AG20443 (cell line): ENCODE data around the gene NAA10.
A peak's percentile ranks its signal among the peaks of the same experiment; 100 is the strongest.

Source experiments
- DNase-seq: peaks from one replicate; pipeline ENCODE4 v3.0.0; 2012; ENCODE audit warnings: low spot score, mixed read lengths

The NAA10 gene

DNA sequence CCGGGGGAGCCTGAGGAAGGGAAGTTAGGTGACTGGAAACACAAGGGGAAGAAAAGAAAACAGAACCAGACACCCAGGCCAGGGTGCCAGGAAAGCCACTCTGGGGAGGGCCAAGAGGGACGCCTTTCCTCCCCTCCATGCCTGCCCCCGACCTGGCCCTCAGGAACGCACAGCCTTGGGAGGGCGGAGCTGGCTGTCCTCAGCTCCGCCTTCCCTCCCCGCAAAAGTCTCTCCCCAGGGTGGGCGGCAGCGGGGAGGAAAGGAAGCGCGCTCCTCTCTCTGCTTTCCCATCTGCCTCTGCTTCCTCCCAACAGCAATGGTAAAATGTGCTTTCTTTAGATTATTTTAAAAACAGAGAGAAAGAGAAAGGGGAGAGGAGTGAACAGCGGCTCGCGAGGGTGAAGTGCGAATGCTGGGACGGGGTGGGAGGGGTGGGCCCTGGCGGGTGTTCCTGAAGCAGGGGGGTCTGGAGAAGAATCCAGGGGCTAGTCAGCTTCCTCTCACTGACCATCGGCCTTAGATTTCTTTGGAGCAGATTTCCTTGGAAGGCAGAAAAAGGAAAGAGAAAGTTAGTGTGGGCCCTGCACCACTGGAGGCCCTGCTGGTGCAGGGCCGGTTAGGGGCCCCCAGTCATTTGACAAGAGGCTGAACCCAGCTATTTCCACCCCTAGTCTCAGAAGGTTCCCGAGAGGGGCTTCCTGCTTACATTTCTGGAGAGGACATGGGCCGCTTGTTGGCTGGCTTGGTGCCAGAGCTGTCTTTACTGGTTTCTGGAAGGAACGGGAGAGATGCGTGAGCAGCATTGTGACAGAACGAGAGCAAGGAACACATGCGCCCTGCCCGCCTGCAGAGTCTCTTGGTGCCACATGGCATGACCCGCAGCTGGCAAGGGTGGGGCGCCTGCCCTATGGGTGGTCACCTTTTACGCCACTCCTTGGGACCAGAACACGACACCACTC is 14.3 kb upstream of the NAA10 start:
- no peak for DNase-seq

GRCh38 chrX:153948002-153948466 is 13.2 kb upstream of the NAA10 start:
- DNase-seq: no peak

DNA sequence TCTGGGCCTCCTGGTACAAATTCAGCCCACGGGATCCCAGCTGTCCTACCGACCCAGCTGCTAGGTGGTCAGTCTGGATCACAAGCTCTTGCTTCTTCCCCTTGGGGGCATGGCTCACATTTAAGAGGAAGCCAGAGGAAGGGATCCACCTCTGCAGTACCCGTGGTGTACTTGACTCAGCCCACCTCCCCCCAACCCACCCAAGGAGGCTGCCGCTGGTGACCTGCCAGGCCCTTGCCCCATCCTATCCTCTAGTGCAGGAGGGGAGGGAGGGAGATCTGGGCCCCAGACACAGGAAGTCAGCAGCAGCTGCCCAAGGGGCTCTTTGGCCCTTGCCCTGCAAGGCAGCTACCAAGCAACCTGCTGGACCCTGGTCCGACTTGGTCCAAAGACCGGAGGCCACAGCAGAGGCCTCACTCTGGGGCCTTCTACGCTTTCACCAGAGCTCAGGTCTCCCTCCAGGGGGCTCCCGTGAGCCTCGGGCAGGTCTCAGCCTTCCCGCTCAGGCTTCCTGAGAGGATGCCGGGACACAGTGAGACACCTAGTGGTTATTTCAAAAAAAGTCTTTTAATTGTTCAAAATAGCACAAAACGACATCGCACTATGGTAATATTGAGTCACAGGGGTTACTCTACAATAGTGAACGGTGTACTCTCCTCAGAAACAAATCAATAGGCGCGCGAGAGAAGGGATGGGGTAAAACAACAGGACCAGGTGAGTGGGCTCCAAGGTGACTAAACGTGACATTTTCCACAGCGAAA is 12.4 kb upstream of the NAA10 start:
- peak; percentile 81 for DNase-seq

- no peak for DNase-seq
Observed at GRCh38 chrX:153945956-153946943, 11.4 kb upstream of the NAA10 start.

DNA sequence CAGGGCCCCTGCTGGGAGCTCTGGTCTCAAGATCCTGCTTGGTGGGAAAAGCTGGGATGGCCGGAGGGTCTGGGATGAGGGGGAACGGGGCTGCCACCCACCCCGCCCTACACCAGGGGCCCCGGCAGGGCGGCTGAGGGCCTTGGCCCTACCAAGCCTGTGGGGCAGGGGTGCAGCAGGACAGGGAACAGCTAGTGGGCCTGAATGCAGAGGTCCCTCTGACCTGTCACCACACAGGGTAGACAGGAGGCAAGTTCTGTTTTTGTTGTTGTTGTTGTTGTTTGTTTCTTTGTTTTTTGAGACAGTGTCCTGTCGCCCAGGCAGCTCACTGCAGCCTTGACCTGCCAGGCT is 9.9 kb upstream of the NAA10 start:
- DNase-seq: no peak

- DNase-seq: no peak
Observed at GRCh38 chrX:153944140-153944799, 9.4 kb upstream of the NAA10 start, which contains the start of gene RENBP. Gene RENBP (minus strand): TSS chrX:153944643. CDS start chrX:153944610, 33 bp downstream.

DNA sequence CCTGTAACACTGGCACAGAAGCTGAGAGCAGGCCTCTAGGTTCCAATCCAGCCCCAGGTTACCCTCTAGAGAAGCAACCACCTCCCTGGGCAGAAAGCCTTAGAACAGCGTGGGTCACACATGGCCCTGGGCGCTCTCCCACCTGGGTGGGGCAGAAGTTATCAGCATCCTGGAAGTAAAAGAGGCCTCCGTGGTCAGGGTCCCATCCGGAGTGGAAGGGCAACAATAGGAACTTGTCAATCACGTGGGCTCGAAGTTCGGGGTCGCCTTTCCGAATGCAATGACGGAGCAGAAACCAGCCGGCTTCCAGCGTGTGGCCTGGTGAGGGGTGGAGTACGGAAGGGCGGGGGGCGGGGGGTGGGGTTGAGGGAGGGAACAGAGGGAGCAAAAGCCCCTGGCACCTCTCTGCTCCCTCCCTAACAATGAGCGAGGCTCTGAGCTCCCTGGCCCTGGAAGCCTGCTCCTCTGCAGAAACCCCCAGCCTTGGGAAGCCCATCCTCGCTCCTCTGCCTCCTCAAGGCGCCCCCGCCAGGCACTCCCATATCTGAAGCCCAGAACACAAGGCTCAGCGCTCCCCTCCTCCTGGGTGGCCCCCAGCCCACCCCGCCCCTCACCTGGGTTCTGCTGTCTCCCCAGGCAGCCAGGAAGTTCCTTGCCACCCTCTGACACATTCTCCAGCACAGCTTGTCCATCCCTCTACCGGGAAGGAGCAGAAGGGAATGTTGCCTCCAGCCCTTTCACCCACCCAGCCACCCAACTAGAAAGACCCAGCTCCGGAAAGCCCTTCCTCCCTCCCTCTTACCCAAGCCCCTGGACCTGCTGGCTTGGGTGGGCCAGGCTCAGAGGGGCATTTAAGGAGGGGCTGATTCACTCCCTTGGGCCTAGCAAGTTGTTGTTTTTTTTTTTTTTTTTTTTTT is 6.8 kb upstream of the NAA10 start:
- DNase-seq: no peak

DNA sequence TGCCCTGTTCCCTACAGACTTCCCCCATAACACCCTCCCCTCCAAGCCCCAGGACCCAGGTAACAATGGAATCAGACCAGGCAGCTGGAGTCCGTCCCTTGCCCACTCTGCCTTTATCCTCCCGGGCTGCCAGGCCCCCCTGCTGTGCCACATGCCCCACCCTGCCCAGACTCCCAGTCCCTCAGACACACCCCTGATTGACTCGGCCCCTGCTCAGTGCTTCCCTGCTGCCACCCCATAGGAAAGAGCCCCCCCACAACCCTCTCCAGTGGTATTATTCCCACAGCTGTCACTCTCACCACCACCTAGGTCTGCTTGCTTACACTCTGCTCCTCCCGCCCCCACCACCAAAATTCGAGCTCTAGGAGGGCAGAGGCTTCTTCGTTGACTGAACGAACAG is 4.7 kb upstream of the NAA10 start:
- DNase-seq: no peak

GRCh38 chrX:153938226-153938786 is 3.5 kb upstream of the NAA10 start:
- DNase-seq: no peak

- no peak for DNase-seq
Observed at GRCh38 chrX:153937056-153937455, 2.2 kb upstream of the NAA10 start.

DNA sequence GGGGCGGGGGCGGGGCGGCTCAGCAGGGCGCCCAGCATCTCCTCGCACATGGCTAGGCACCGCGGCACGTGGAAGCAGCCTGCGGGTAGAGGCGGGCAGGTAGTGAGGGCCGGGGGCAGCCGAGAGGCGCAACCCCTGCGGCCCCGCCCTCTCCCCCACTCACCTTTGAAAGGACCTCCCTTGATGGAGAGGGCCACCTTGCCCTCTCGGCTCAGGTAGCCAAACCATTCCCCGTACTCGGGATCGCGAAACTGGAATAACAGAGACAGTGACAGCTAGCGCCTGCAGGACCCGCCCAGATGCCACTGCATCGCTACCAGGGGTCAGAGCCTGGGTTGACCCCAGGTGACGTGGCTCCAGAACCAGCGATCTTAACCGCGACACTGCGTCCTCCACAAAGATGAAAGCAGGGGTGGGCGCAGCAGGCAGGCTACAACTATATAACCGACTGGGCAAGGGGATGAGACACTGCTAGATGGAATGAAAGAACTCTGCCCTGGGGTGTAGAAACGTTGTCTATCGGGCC is 552 bp upstream of the NAA10 start:
- no peak for DNase-seq

GRCh38 chrX:153934148-153934761 is 582 bp downstream of the NAA10 start:
- DNase-seq: no peak

DNA sequence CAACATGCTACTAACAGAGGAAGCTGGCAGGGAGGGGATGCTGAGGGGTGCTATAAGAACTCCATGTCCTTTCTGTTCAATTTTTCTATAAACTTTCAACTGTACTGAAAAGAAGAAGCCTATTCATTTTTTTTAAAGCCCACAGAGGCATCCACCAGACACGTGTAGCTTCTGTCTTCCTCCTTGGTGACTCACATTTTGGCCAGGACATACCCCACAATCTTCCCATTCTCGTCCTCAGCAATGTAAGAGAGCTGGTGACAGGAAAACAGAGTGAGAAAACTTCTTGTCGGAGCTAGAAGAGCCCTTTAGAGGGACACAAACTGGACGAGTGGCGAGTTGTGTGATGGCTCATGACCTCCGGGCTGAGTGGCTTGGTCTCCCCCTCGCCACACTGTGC is 1.1 kb downstream of the NAA10 start:
- DNase-seq: peak; percentile 27

GRCh38 chrX:153932220-153932915 is 2.5 kb downstream of the NAA10 start:
- DNase-seq: no peak

GRCh38 chrX:153931748-153932147 is 3.1 kb downstream of the NAA10 start:
- DNase-seq: no peak

- DNase-seq: no peak
Observed at GRCh38 chrX:153931151-153931550, 3.7 kb downstream of the NAA10 start.

- DNase-seq: no peak
Observed at GRCh38 chrX:153930011-153930910, 4.6 kb downstream of the NAA10 start.
